ENCODE results near the gene RUSC1. TPM values are rescaled to one million over a fixed set of nuclear protein-coding genes. Genes with fewer than 3 reads are reported as not detected.
"Not testable (repeated sequence)": the region's sequence is repeated elsewhere in the genome, so short reads cannot be mapped to it uniquely, and the experiment has no call there.

The RUSC1 gene
- total RNA-seq, 1 donor from 2014 or later, result 13.2 TPM

- H3K4me3 ChIP-seq (ENCODE audit: low read depth, low read length), result no peak overlapping the region
- H3K36me3 ChIP-seq (ENCODE audit: control insufficient read depth, insufficient read depth, low read length), result peaks cover 8% of the 10 kb centered on the region
- no peak for FAIRE-seq
- TF ChIP-seq, protein P1, sequence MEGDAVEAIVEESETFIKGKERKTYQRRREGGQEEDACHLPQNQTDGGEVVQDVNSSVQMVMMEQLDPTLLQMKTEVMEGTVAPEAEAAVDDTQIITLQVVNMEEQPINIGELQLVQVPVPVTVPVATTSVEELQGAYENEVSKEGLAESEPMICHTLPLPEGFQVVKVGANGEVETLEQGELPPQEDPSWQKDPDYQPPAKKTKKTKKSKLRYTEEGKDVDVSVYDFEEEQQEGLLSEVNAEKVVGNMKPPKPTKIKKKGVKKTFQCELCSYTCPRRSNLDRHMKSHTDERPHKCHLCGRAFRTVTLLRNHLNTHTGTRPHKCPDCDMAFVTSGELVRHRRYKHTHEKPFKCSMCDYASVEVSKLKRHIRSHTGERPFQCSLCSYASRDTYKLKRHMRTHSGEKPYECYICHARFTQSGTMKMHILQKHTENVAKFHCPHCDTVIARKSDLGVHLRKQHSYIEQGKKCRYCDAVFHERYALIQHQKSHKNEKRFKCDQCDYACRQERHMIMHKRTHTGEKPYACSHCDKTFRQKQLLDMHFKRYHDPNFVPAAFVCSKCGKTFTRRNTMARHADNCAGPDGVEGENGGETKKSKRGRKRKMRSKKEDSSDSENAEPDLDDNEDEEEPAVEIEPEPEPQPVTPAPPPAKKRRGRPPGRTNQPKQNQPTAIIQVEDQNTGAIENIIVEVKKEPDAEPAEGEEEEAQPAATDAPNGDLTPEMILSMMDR (IDR thresholded peaks at IDR 0.05; ENCODE audit: insufficient read depth, low read length, severe bottlenecking), result no peak
- no peak for DNase-seq (ENCODE audit: low read depth)
- H3K27me3 ChIP-seq (ENCODE audit: control insufficient read depth, insufficient read depth, low read length), result no peaks in the 10 kb centered on the region
Observed at GRCh38 chr1:155326020-155326526, 5.4 kb downstream of the RUSC1 start.

DNA sequence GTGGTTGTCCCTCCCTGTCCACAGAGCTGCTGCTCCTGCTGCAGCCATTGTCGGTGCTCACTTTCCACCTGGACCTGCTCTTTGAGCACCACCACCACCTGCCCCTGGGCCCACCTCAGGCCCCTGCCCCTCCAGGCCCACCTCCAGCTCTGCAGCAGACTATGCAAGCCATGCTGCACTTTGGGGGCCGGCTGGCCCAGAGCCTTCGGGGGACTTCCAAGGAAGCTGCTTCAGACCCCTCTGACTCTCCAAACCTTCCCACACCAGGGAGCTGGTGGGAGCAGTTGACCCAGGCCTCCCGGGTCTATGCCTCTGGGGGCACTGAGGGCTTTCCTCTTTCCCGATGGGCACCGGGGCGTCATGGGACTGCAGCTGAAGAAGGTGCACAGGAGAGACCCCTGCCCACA is 5.9 kb downstream of the RUSC1 start:
- H3K27me3 ChIP-seq (ENCODE audit: control insufficient read depth, insufficient read depth, low read length), result no peaks in the 10 kb centered on the region
- FAIRE-seq (no peak), DNase-seq (ENCODE audit: low read depth) (no peak)
- peaks cover 10% of the 10 kb centered on the region for H3K36me3 ChIP-seq (ENCODE audit: control insufficient read depth, insufficient read depth, low read length)
- H3K4me3 ChIP-seq (ENCODE audit: low read depth, low read length), result no peak overlapping the region
- TF ChIP-seq, protein P1 (IDR thresholded peaks at IDR 0.05; ENCODE audit: insufficient read depth, low read length, severe bottlenecking), result no peak

DNA sequence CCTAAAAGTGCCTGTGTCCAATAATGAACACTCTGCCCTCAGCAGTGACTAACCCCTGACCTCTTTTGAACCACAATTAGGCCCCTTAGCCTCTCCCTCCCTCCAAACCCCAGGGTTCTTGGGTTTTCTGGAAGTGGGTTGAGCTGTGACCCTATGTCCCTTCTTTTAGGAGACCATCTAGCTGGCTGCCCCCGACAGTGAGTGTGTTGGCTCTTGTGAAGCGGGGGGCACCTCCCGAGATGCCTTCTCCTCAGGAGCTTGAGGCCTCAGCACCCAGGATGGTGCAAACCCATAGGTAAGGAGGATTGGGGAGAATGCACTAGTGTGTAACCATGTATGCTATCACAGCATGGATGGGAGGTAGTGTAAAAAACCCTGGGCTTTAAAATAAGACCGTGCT is 7.3 kb downstream of the RUSC1 start:
- Histone ChIP-seq H3K36me3 (ENCODE audit: control insufficient read depth, insufficient read depth, low read length) (peaks cover 10% of the 10 kb centered on the region), H3K4me3 (ENCODE audit: low read depth, low read length) (no peak overlapping the region), H3K27me3 (ENCODE audit: control insufficient read depth, insufficient read depth, low read length) (no peaks in the 10 kb centered on the region)
- DNase-seq (ENCODE audit: low read depth), result no peak
- no peak for FAIRE-seq
- TF ChIP-seq, protein P1 (IDR thresholded peaks at IDR 0.05; ENCODE audit: insufficient read depth, low read length, severe bottlenecking), result no peak

DNA sequence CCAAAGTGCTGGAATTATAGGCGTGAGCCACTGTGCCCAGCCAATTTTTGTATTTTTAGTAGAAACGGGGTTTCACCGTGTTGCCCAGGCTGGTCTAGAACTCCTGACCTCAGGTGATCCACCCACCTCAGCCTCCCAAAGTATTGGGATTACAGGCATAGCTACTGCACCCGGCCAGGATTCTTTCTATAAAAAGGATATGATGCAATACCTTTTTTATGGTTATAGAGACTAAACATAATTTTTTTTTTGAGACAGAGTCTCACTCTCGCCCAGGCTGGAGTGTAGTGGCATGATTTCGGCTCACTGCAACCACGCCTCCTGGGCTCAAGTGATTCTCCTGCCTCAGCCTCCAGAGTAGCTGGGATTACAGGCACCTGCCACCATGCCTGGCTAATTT is 8.2 kb downstream of the RUSC1 start:
- H3K36me3 ChIP-seq (ENCODE audit: control insufficient read depth, insufficient read depth, low read length); H3K4me3 ChIP-seq (ENCODE audit: low read depth, low read length); FAIRE-seq; DNase-seq (ENCODE audit: low read depth); H3K27me3 ChIP-seq (ENCODE audit: control insufficient read depth, insufficient read depth, low read length): not testable (repeated sequence)

GRCh38 chr1:155329980-155330598 is 9.4 kb downstream of the RUSC1 start:
- H3K36me3 ChIP-seq (ENCODE audit: control insufficient read depth, insufficient read depth, low read length), result peaks cover 10% of the 10 kb centered on the region
- H3K4me3 ChIP-seq (ENCODE audit: low read depth, low read length), result no peak overlapping the region
- H3K27me3 ChIP-seq (ENCODE audit: control insufficient read depth, insufficient read depth, low read length), result no peaks in the 10 kb centered on the region
- DNase-seq (ENCODE audit: low read depth) (peak; percentile 37), FAIRE-seq (no peak)
- TF ChIP-seq, protein P1 (IDR thresholded peaks at IDR 0.05; ENCODE audit: insufficient read depth, low read length, severe bottlenecking), result no peak

DNA sequence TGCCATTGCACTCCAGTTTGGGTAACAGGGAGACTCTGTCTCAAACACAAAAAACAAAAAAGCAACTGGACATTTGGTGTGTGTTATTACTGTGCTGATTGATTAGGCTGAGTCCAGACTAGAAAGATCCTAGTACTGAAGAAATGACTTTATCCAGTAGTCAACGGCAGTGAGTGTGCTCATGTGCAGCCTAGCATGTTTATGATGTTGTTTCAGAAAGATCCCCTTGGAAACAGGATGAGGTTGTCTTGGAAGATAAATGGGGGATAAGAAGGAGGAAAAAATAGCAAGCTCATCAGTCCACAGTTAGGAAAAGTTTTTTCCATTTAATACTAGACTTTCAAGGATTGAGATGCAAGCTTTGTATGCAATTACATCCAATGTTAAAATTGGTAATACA is 14.3 kb downstream of the RUSC1 start:
- FAIRE-seq, result no peak
- DNase-seq (ENCODE audit: low read depth), result no peak
- Histone ChIP-seq H3K4me3 (ENCODE audit: low read depth, low read length) (no peak overlapping the region), H3K27me3 (ENCODE audit: control insufficient read depth, insufficient read depth, low read length) (no peaks in the 10 kb centered on the region), H3K36me3 (ENCODE audit: control insufficient read depth, insufficient read depth, low read length) (peaks cover 14% of the 10 kb centered on the region)
- TF ChIP-seq, protein P1 (IDR thresholded peaks at IDR 0.05; ENCODE audit: insufficient read depth, low read length, severe bottlenecking), result no peak
